ENCODE results near the gene COX19. TPM values are rescaled to one million over a fixed set of nuclear protein-coding genes. Genes with fewer than 3 reads are reported as not detected.

Gene COX19
- total and polyA plus RNA-seq, 2 experiments from 2014 or later: 11.7 to 12.6 TPM

DNA sequence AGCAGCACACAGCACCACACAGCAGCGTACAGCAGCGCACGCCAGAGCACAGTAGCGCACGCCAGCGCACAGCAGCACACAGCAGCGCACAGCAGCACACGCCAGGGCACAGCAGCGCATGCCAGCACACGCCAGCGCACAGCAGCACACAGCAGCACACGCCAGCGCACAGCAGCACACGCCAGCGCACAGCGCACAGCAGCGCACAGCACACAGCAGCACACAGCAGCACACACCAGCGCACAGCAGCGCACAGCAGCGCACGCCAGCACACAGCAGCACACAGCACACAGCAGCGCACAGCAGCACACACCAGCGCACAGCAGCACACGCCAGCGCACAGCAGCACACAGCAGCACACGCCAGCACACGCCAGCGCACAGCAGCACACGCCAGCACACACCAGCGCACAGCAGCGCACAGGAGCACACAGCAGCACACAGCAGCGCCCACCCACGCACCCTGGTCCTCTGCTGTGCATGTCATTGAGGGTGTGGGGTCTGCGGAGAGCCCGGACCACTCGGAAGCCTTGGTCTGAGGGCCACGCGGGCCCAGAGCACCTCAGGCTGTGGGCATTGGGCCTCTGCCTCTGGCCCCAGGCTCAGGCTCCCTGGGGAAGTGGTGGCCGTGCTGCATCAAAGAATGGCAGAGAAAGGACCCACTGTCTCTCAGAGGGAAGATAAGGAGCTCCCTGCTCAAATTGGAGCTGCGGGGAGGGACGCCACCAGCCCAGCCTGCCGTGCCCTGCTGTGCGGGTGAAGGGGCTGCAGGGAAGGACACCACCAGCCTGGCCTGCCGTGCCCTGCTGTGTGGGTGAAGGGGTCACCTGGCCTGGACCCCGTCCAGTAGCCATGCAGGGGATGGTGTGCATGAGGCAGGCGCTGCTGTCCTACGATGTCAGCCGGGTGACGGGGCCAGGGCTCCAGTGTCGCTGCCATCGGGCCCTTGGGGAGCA is 41.5 kb upstream of the COX19 start:
- DNase-seq (ENCODE audit: low spot score): no peak
- no peak overlapping the region for H3K4me3 Mint-ChIP-seq
- no peaks in the 10 kb centered on the region; the same call in 2 of the 3 replicates for H3K9me3 Mint-ChIP-seq
- H3K36me3 ChIP-seq (ENCODE audit: insufficient read depth): no peaks in the 10 kb centered on the region
- H3K79me2 ChIP-seq (replicated peaks; ENCODE audit: insufficient read depth): 0 out of 2 replicates have a peak, but pooled peaks cover 9% of the 10 kb centered on the region
- peaks cover 11% of the 10 kb centered on the region; the same call in 1 of the 2 replicates for H4K20me1 ChIP-seq (replicated peaks; ENCODE audit: insufficient read depth)
- H3F3A ChIP-seq (replicated peaks; ENCODE audit: low read depth): no peaks in the 10 kb centered on the region
- H3K27me3 Mint-ChIP-seq (ENCODE audit: insufficient read depth, low read depth, poor library complexity): peaks cover 5% of the 10 kb centered on the region
- H3K27me3 ChIP-seq (ENCODE audit: insufficient read depth): no peaks in the 10 kb centered on the region
- TF ChIP-seq EZH2 (IDR thresholded peaks at IDR 0.05; ENCODE audit: low read depth, unreplicated experiment) (no peak), CREB1 (CRISPR knock-in tag; IDR thresholded peaks at IDR 0.05; ENCODE audit: low read depth) (no peak), EZH2phosphoT487 (IDR thresholded peaks at IDR 0.05; ENCODE audit: unreplicated experiment) (no peak), ZNF114 (CRISPR knock-in tag; IDR thresholded peaks at IDR 0.05) (no peak), STAT1 (IDR thresholded peaks at IDR 0.05; ENCODE audit: unreplicated experiment) (no peak), ZNF331 (CRISPR knock-in tag; IDR thresholded peaks at IDR 0.05; ENCODE audit: low read depth) (no peak), NANOG (IDR thresholded peaks at IDR 0.05; ENCODE audit: borderline replicate concordance) (no peak)
- TF ChIP-seq, protein P1, sequence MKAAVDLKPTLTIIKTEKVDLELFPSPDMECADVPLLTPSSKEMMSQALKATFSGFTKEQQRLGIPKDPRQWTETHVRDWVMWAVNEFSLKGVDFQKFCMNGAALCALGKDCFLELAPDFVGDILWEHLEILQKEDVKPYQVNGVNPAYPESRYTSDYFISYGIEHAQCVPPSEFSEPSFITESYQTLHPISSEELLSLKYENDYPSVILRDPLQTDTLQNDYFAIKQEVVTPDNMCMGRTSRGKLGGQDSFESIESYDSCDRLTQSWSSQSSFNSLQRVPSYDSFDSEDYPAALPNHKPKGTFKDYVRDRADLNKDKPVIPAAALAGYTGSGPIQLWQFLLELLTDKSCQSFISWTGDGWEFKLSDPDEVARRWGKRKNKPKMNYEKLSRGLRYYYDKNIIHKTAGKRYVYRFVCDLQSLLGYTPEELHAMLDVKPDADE (IDR thresholded peaks at IDR 0.05): no peak
- TF ChIP-seq, protein P2, sequence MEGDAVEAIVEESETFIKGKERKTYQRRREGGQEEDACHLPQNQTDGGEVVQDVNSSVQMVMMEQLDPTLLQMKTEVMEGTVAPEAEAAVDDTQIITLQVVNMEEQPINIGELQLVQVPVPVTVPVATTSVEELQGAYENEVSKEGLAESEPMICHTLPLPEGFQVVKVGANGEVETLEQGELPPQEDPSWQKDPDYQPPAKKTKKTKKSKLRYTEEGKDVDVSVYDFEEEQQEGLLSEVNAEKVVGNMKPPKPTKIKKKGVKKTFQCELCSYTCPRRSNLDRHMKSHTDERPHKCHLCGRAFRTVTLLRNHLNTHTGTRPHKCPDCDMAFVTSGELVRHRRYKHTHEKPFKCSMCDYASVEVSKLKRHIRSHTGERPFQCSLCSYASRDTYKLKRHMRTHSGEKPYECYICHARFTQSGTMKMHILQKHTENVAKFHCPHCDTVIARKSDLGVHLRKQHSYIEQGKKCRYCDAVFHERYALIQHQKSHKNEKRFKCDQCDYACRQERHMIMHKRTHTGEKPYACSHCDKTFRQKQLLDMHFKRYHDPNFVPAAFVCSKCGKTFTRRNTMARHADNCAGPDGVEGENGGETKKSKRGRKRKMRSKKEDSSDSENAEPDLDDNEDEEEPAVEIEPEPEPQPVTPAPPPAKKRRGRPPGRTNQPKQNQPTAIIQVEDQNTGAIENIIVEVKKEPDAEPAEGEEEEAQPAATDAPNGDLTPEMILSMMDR (conservative IDR thresholded peaks at IDR 0.05; ENCODE audit: low read depth in 2 of 2): no peak
- TF ChIP-seq, protein P3, sequence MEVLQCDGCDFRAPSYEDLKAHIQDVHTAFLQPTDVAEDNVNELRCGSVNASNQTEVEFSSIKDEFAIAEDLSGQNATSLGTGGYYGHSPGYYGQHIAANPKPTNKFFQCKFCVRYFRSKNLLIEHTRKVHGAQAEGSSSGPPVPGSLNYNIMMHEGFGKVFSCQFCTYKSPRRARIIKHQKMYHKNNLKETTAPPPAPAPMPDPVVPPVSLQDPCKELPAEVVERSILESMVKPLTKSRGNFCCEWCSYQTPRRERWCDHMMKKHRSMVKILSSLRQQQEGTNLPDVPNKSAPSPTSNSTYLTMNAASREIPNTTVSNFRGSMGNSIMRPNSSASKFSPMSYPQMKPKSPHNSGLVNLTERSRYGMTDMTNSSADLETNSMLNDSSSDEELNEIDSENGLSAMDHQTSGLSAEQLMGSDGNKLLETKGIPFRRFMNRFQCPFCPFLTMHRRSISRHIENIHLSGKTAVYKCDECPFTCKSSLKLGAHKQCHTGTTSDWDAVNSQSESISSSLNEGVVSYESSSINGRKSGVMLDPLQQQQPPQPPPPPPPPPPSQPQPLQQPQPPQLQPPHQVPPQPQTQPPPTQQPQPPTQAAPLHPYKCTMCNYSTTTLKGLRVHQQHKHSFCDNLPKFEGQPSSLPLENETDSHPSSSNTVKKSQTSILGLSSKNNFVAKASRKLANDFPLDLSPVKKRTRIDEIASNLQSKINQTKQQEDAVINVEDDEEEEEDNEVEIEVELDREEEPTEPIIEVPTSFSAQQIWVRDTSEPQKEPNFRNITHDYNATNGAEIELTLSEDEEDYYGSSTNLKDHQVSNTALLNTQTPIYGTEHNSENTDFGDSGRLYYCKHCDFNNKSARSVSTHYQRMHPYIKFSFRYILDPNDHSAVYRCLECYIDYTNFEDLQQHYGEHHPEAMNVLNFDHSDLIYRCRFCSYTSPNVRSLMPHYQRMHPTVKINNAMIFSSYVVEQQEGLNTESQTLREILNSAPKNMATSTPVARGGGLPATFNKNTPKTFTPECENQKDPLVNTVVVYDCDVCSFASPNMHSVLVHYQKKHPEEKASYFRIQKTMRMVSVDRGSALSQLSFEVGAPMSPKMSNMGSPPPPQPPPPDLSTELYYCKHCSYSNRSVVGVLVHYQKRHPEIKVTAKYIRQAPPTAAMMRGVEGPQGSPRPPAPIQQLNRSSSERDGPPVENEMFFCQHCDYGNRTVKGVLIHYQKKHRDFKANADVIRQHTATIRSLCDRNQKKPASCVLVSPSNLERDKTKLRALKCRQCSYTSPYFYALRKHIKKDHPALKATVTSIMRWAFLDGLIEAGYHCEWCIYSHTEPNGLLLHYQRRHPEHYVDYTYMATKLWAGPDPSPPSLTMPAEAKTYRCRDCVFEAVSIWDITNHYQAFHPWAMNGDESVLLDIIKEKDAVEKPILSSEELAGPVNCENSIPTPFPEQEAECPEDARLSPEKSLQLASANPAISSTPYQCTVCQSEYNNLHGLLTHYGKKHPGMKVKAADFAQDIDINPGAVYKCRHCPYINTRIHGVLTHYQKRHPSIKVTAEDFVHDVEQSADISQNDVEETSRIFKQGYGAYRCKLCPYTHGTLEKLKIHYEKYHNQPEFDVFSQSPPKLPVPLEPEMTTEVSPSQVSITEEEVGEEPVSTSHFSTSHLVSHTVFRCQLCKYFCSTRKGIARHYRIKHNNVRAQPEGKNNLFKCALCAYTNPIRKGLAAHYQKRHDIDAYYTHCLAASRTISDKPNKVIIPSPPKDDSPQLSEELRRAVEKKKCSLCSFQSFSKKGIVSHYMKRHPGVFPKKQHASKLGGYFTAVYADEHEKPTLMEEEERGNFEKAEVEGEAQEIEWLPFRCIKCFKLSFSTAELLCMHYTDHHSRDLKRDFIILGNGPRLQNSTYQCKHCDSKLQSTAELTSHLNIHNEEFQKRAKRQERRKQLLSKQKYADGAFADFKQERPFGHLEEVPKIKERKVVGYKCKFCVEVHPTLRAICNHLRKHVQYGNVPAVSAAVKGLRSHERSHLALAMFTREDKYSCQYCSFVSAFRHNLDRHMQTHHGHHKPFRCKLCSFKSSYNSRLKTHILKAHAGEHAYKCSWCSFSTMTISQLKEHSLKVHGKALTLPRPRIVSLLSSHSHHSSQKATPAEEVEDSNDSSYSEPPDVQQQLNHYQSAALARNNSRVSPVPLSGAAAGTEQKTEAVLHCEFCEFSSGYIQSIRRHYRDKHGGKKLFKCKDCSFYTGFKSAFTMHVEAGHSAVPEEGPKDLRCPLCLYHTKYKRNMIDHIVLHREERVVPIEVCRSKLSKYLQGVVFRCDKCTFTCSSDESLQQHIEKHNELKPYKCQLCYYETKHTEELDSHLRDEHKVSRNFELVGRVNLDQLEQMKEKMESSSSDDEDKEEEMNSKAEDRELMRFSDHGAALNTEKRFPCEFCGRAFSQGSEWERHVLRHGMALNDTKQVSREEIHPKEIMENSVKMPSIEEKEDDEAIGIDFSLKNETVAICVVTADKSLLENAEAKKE (CRISPR knock-in tag; IDR thresholded peaks at IDR 0.05): no peak
- no peak overlapping the region for H3K4me2 ChIP-seq
- H3K4me3 ChIP-seq: no peak overlapping the region
- H3K27ac Mint-ChIP-seq: no peak overlapping the region
- no peaks in the 10 kb centered on the region for H3K9me2 ChIP-seq (ENCODE audit: insufficient read depth)
- H3K27ac ChIP-seq (ENCODE audit: low read depth): no peak overlapping the region
- H2AFZ ChIP-seq: no peak overlapping the region
- no peak for ATAC-seq
- H3K4me1 Mint-ChIP-seq: no peaks in the 10 kb centered on the region
- no peaks in the 10 kb centered on the region for H3K4me1 ChIP-seq (ENCODE audit: insufficient read depth)
- peaks cover 8% of the 10 kb centered on the region; the same call in 2 of the 3 replicates for H3K36me3 Mint-ChIP-seq (ENCODE audit: low read depth)
